Esophagus squamous epithelium (tissue), 5 donors: ENCODE data around the gene CCRL2. TPM values are rescaled to one million over a fixed set of nuclear protein-coding genes. Genes with fewer than 3 reads are reported as not detected.

Experiments
- DNase-seq: peaks from one replicate; lab custom pipeline; 2025; lab: John Stamatoyannopoulos, UW
- H3K27ac ChIP-seq, 4 donors: fragments of 200-600 bp; sonication (generic); one replicate each; pipeline ENCODE4 v1.5.1; 2016 to 2019; ENCODE audit warnings: mild to moderate bottlenecking in 1 of 4
- H3K27me3 ChIP-seq, 4 donors: fragments of 200-600 bp; sonication (generic); 1 replicate in 3 of 4; 2 replicates in 1 of 4; pipeline versions ENCODE4 v1.5.1 to v1.6.0; 2017 to 2021; ENCODE audit warnings: antibody characterized with exemption in 1 of 4
- H3K36me3 ChIP-seq, 3 donors: fragments of 200-600 bp; sonication (generic); one replicate each; pipeline ENCODE4 v1.5.1; 2016 to 2019
- H3K4me1 ChIP-seq, 3 donors: fragments of 200-600 bp; sonication (generic); one replicate each; pipeline ENCODE4 v1.5.1; 2017 to 2019
- H3K4me3 ChIP-seq, 4 donors: fragments of 200-600 bp; sonication (generic); 1 replicate in 3 of 4; 2 replicates in 1 of 4; pipeline ENCODE4 v1.5.1; 2016 to 2019; ENCODE audit warnings: mild to moderate bottlenecking in 2 of 4, moderate library complexity in 1 of 4
- H3K9me3 ChIP-seq, 3 donors: fragments of 200-600 bp; sonication (generic); one replicate each; pipeline ENCODE4 v1.5.1; 2016 to 2019
- CTCF ChIP-seq, 6 experiments: fragments of 450-650 bp in 4 of 6; fragments of 200-600 bp in 2 of 6; sonication (generic) in 2 of 6; IDR thresholded peaks; one replicate each; pipeline ENCODE4 v1.5.1; 2016 to 2019; ENCODE audit warnings: antibody characterized with exemption in 6 of 6, mild to moderate bottlenecking in 4 of 6, moderate library complexity in 4 of 6
- POLR2A ChIP-seq, 4 donors: fragments of 450-650 bp; IDR thresholded peaks; one replicate each; pipeline ENCODE4 v1.6.1; 2017; ENCODE audit warnings: antibody characterized with exemption in 4 of 4, mild to moderate bottlenecking in 4 of 4, moderate library complexity in 3 of 4
- WGBS, 2 donors: methylation state at CpG; one replicate each; pipeline ENCODE4 v1.1.5; 2018; 5-methylcytosine and 5-hydroxymethylcytosine counted together
- intact Hi-C: fragments of 100-400 bp; cut with DNase I; formaldehyde crosslinking; loops from one replicate; pipeline ENCODE4 v1.15.0; 2022
- total RNA-seq, 4 donors: library from RNA; depleted of rRNA; stranded (reverse); fragments of >200 nt; gene quantifications; one replicate each; pipeline ENCODE4 v1.1.0, GENCODE V29; 2016
- donor health status: DM: yes; HTN: yes; CAD: no.

Gene CCRL2
- total RNA-seq, 4 donors from 2014 or later = 0.48 to 1.5 (median 1.1) TPM; not detected in 1

- intact Hi-C loops = no loop called here
- TF ChIP-seq POLR2A (IDR thresholded peaks at IDR 0.05) (no peak), CTCF (IDR thresholded peaks at IDR 0.05) (no peak)
- 80 to 89% methylated on average over 6 of the region's 6 CpGs for WGBS, 2 donors
- H3K4me1 ChIP-seq = no peaks in the 10 kb centered on the region
- DNase-seq = no peak
- H3K27ac ChIP-seq = no peak overlapping the region
- no peaks in the 10 kb centered on the region for H3K9me3 ChIP-seq
- H3K4me3 ChIP-seq = no peak overlapping the region
- H3K36me3 ChIP-seq = no peaks in the 10 kb centered on the region
- peaks cover 0 to under 1% (median 0%) of the 10 kb centered on the region in 4 donors for H3K27me3 ChIP-seq
Measured at GRCh38 chr3:46398186-46398955, 8.7 kb upstream of the CCRL2 start.

- Histone ChIP-seq H3K9me3 (no peaks in the 10 kb centered on the region), H3K27ac (no peak overlapping the region), H3K4me1 (no peaks in the 10 kb centered on the region), H3K36me3 (no peaks in the 10 kb centered on the region), H3K27me3 (peaks cover 0 to 4% (median 0%) of the 10 kb centered on the region in 4 donors), H3K4me3 (no peak overlapping the region)
- intact Hi-C loops = no loop called here
- no peak for TF ChIP-seq POLR2A (IDR thresholded peaks at IDR 0.05)
- no peak for TF ChIP-seq CTCF (IDR thresholded peaks at IDR 0.05)
- WGBS, 2 donors = 40 to 80% methylated on average over 1 to 2 of the region's 2 CpGs
- DNase-seq = no peak
Measured at GRCh38 chr3:46399098-46399497, 8.0 kb upstream of the CCRL2 start.

GRCh38 chr3:46399557-46399956 lies 7.5 kb upstream of the CCRL2 start:
- Histone ChIP-seq H3K36me3 (no peaks in the 10 kb centered on the region), H3K9me3 (no peaks in the 10 kb centered on the region), H3K27ac (no peak overlapping the region), H3K27me3 (peaks cover 0 to 4% (median 0%) of the 10 kb centered on the region in 4 donors), H3K4me3 (no peak overlapping the region), H3K4me1 (peaks cover 0 to 3% (median 0%) of the 10 kb centered on the region in 3 donors)
- TF ChIP-seq POLR2A (IDR thresholded peaks at IDR 0.05) = no peak
- TF ChIP-seq CTCF (IDR thresholded peaks at IDR 0.05) = no peak
- no peak for DNase-seq
- intact Hi-C loops = no loop called here
- 45 to 78% methylated on average over 2 of the region's 2 CpGs for WGBS, 2 donors

- intact Hi-C loops = no loop called here
- Histone ChIP-seq H3K36me3 (no peaks in the 10 kb centered on the region), H3K27me3 (peaks cover 0 to 4% (median 0%) of the 10 kb centered on the region in 4 donors), H3K4me1 (peaks cover 0 to 9% (median 0%) of the 10 kb centered on the region in 3 donors), H3K27ac (no peak overlapping the region), H3K4me3 (no peak overlapping the region), H3K9me3 (no peaks in the 10 kb centered on the region)
- 65 to 73% methylated on average over 7 to 8 of the region's 8 CpGs for WGBS, 2 donors
- TF ChIP-seq CTCF (IDR thresholded peaks at IDR 0.05) = no peak
- TF ChIP-seq POLR2A (IDR thresholded peaks at IDR 0.05) = no peak
- no peak for DNase-seq
Measured at GRCh38 chr3:46400000-46400734, 6.9 kb upstream of the CCRL2 start.

- no peak for DNase-seq
- Histone ChIP-seq H3K27me3 (peaks cover 0 to 4% (median 0%) of the 10 kb centered on the region in 4 donors), H3K36me3 (no peaks in the 10 kb centered on the region), H3K4me1 (peaks cover 0 to 16% (median 3%) of the 10 kb centered on the region in 3 donors), H3K4me3 (no peak overlapping the region), H3K9me3 (no peaks in the 10 kb centered on the region), H3K27ac (no peak overlapping the region)
- intact Hi-C loops = no loop called here
- WGBS, 2 donors = 82 to 86% methylated on average over 5 of the region's 5 CpGs
- TF ChIP-seq CTCF (IDR thresholded peaks at IDR 0.05) (no peak), POLR2A (IDR thresholded peaks at IDR 0.05) (no peak)
Measured at GRCh38 chr3:46400846-46401245, 6.2 kb upstream of the CCRL2 start.
